Sigmoid colon (tissue), 7 donors: Measurements from ENCODE around the gene TSNAXIP1. TPM values are rescaled to one million over a fixed set of nuclear protein-coding genes. Genes with fewer than 3 reads are reported as not detected.

Experiments used
- DNase-seq: peaks from one replicate; pipeline ENCODE4 v3.0.0-alpha.2; 2019
- H3K27ac ChIP-seq, 4 donors: fragments of 200-600 bp; sonication (generic); one replicate each; pipeline ENCODE4 v1.5.1; 2016 to 2019; ENCODE audit warnings: mild to moderate bottlenecking in 1 of 4
- H3K27me3 ChIP-seq, 3 donors: fragments of 200-600 bp; sonication (generic); one replicate each; pipeline ENCODE4 v1.5.1; 2019; ENCODE audit warnings: mild to moderate bottlenecking in 1 of 3
- H3K36me3 ChIP-seq, 4 donors: fragments of 200-600 bp; sonication (generic); one replicate each; pipeline ENCODE4 v1.5.1; 2016 to 2019
- H3K4me1 ChIP-seq, 4 donors: fragments of 200-600 bp; sonication (generic); one replicate each; pipeline ENCODE4 v1.5.1; 2017 to 2019
- H3K4me3 ChIP-seq, 4 donors: fragments of 200-600 bp; sonication (generic); one replicate each; pipeline ENCODE4 v1.5.1; 2017 to 2019; ENCODE audit warnings: mild to moderate bottlenecking in 2 of 4, moderate library complexity in 1 of 4
- H3K9me3 ChIP-seq, 4 donors: fragments of 200-600 bp in 3 of 4; sonication (generic) in 3 of 4; one replicate each; pipeline versions ENCODE4 v1.5.1 to v1.6.1; 2013 to 2019
- CTCF ChIP-seq, 4 experiments: fragments of 450-650 bp in 3 of 4; fragments of 200-600 bp in 1 of 4; IDR thresholded peaks; one replicate each; pipeline ENCODE4 v1.5.1; 2016 to 2019; ENCODE audit warnings: antibody characterized with exemption in 4 of 4, mild to moderate bottlenecking in 3 of 4, moderate library complexity in 2 of 4
- EP300 ChIP-seq, 4 donors: sonication (generic); formaldehyde crosslinking; IDR thresholded peaks; one replicate each; pipeline ENCODE4 v1.6.1; 2017; ENCODE audit warnings: antibody characterized with exemption in 4 of 4
- POLR2A ChIP-seq, 2 donors: fragments of 450-650 bp; IDR thresholded peaks; one replicate each; pipeline ENCODE4 v1.6.1; 2016; ENCODE audit warnings: antibody characterized with exemption in 2 of 2, mild to moderate bottlenecking in 2 of 2, moderate library complexity in 2 of 2
- POLR2AphosphoS5 ChIP-seq, 4 donors: sonication (generic); formaldehyde crosslinking; IDR thresholded peaks; one replicate each; pipeline ENCODE4 v1.6.1; 2017; ENCODE audit warnings: antibody characterized with exemption in 4 of 4
- WGBS, 2 donors: extraction: QIAGEN DNeasy Blood & Tissue Kit; methylation state at CpG; one replicate each; pipeline ENCODE4 v1.1.7; 2013; 5-methylcytosine and 5-hydroxymethylcytosine counted together
- intact Hi-C: fragments of 100-400 bp; cut with DNase I; formaldehyde crosslinking; loops from one replicate; pipeline ENCODE4 v1.15.1; 2023
- polyA plus RNA-seq, 3 donors: library from polyadenylated mRNA; stranded (reverse); fragments of 200-250 nt; gene quantifications; one replicate each; pipeline ENCODE4 v1.2.3, GENCODE V29; 2013
- total RNA-seq, 4 donors: library from RNA; depleted of rRNA; stranded (reverse); fragments of >200 nt; gene quantifications; one replicate each; pipeline ENCODE4 v1.1.0, GENCODE V29; 2016
- donor health status: healthy with polysubstance abuse.
- donor health status: Bipolar disorder and iron deficiency.
- donor health status: healthy.

Gene TSNAXIP1
- total RNA-seq = 1 to 10 TPM; 1.1 to 2.9 (median 1.8) TPM
- polyA plus RNA-seq = under 1 TPM in 2 of 3 donors, not detected in 1; 0.60 to 0.92 TPM

- peak; percentile 39 to 75 for TF ChIP-seq POLR2A (IDR thresholded peaks at IDR 0.05)
- no peak for TF ChIP-seq EP300 (IDR thresholded peaks at IDR 0.05)
- TF ChIP-seq POLR2AphosphoS5 (IDR thresholded peaks at IDR 0.05) = peak; percentile 79 to 92 (median 88)
- no peak for TF ChIP-seq CTCF (IDR thresholded peaks at IDR 0.05)
- intact Hi-C loops = loop anchor here (2.0 to 10.0 kb wide), 4 partner anchors 40 to 282 kb away; partner anchors contain the start of genes CENPT, DDX28, DUS2 and NUTF2
These were observed at the start of gene TSNAXIP1, which contains the start of gene RANBP10 for GRCh38 chr16:67806428-67807147. Gene TSNAXIP1, plus strand, starts transcription at chr16:67806889. Its CDS starts 261 bp downstream, at chr16:67807150. Gene RANBP10, minus strand, starts transcription at chr16:67806560. Its CDS starts 24 bp downstream, at chr16:67806536.

GRCh38 chr16:67758006-67758405, 48.7 kb upstream of the TSNAXIP1 start:
- DNase-seq = no peak
- WGBS, 2 donors = 93 to 94% methylated on average over 3 of the region's 3 CpGs
- Histone ChIP-seq H3K27me3 (no peaks in the 10 kb centered on the region), H3K27ac (no peak overlapping the region), H3K36me3 (peaks cover 0 to 6% (median 2%) of the 10 kb centered on the region in 4 donors), H3K4me3 (no peak overlapping the region), H3K4me1 (no peaks in the 10 kb centered on the region), H3K9me3 (no peaks in the 10 kb centered on the region)
- TF ChIP-seq EP300 (IDR thresholded peaks at IDR 0.05) = no peak
- no peak for TF ChIP-seq POLR2AphosphoS5 (IDR thresholded peaks at IDR 0.05)
- no peak for TF ChIP-seq POLR2A (IDR thresholded peaks at IDR 0.05)
- TF ChIP-seq CTCF (IDR thresholded peaks at IDR 0.05) = no peak
- intact Hi-C loops = no loop called here

More at GRCh38 chr16:67806428-67807147, at the start of gene TSNAXIP1, which contains the start of gene RANBP10:
- Histone ChIP-seq H3K27ac (peak within 1 kb of the TSS; percentile 80 to 92 (median 86)), H3K4me3 (peak within 1 kb of the TSS; percentile 83 to 99 (median 96)), H3K9me3 (no peaks in the 10 kb centered on the region), H3K36me3 (peaks cover 0 to 12% (median 0%) of the 10 kb centered on the region in 4 donors), H3K4me1 (peaks cover 0 to 28% (median 22%) of the 10 kb centered on the region in 4 donors), H3K27me3 (no peaks in the 10 kb centered on the region)
- DNase-seq = peak; percentile 99
- WGBS, 2 donors = 0% methylated on average over 54 of the region's 54 CpGs

GRCh38 chr16:67758966-67759365, 47.7 kb upstream of the TSNAXIP1 start:
- WGBS, 2 donors = 94 to 96% methylated on average over 7 of the region's 7 CpGs

GRCh38 chr16:67760206-67760955, 46.3 kb upstream of the TSNAXIP1 start:
- H3K27ac ChIP-seq = no peak overlapping the region
- no peaks in the 10 kb centered on the region for H3K36me3 ChIP-seq
- DNase-seq = no peak
- no peaks in the 10 kb centered on the region for H3K4me1 ChIP-seq
- no peaks in the 10 kb centered on the region for H3K27me3 ChIP-seq
- WGBS, 2 donors = 41 to 62% methylated on average over 8 of the region's 8 CpGs
- H3K4me3 ChIP-seq = no peak overlapping the region
- intact Hi-C loops = no loop called here
- TF ChIP-seq CTCF (IDR thresholded peaks at IDR 0.05) (no peak), POLR2AphosphoS5 (IDR thresholded peaks at IDR 0.05) (no peak), EP300 (IDR thresholded peaks at IDR 0.05) (no peak), POLR2A (IDR thresholded peaks at IDR 0.05) (no peak)
- no peaks in the 10 kb centered on the region for H3K9me3 ChIP-seq

More at GRCh38 chr16:67758966-67759365, 47.7 kb upstream of the TSNAXIP1 start:
- no peaks in the 10 kb centered on the region for H3K27me3 ChIP-seq
- H3K9me3 ChIP-seq = no peaks in the 10 kb centered on the region
- no peak for DNase-seq
- H3K27ac ChIP-seq = no peak overlapping the region
- TF ChIP-seq POLR2AphosphoS5 (IDR thresholded peaks at IDR 0.05) (no peak), EP300 (IDR thresholded peaks at IDR 0.05) (no peak), POLR2A (IDR thresholded peaks at IDR 0.05) (no peak), CTCF (IDR thresholded peaks at IDR 0.05) (no peak)
- intact Hi-C loops = no loop called here
- peaks cover 0 to 2% (median 0%) of the 10 kb centered on the region in 4 donors for H3K36me3 ChIP-seq
- H3K4me1 ChIP-seq = no peaks in the 10 kb centered on the region
- no peak overlapping the region for H3K4me3 ChIP-seq
